Measurements from ENCODE around the gene PLCB3. TPM values are rescaled to one million over a fixed set of nuclear protein-coding genes. Genes with fewer than 3 reads are reported as not detected.

PLCB3 gene
- total RNA-seq, 1 experiment from 2014 or later = 41.2 TPM

GRCh38 chr11:64297699-64298358, 46.5 kb downstream of the PLCB3 start:
- Histone ChIP-seq H3K4me3 (ENCODE audit: low read depth in 2 of 2, low read length in 2 of 2) (no peak overlapping the region), H3K4me1 (ENCODE audit: control insufficient read depth, insufficient read depth, low read length) (peaks cover 5% of the 10 kb centered on the region), H3K27me3 (ENCODE audit: control insufficient read depth, insufficient read depth, low read length) (no peaks in the 10 kb centered on the region; the same call in 1 of the 2 replicates), H3K27ac (ENCODE audit: low read length) (no peak overlapping the region), H3K36me3 (ENCODE audit: control insufficient read depth, insufficient read depth, low read length) (no peaks in the 10 kb centered on the region), H3K9me3 (ENCODE audit: control insufficient read depth, insufficient read depth, low read depth, low read length) (no peaks in the 10 kb centered on the region)
- DNase-seq (ENCODE audit: low read depth, low spot score) (no peak), ATAC-seq (no peak)
- ChIA-PET POLR2A (no interaction called here), CTCF (no interaction called here)
- BruUV-seq (replicated peaks) = no TSS peak
- intact Hi-C loops (cut with micrococcal nuclease; ENCODE audit: unreplicated experiment) (no loop called here), in situ Hi-C loops (cut with HindIII; ENCODE audit: low pct_unique_long_range_greater_than_20kb, low sequenced_read_pairs) (no loop called here)
- TF ChIP-seq SIN3A (IDR thresholded peaks at IDR 0.05; ENCODE audit: borderline replicate concordance, insufficient read depth, low read depth, low read length) (no peak), TCF7L2 (IDR thresholded peaks at IDR 0.05; ENCODE audit: low read depth, low read length) (no peak), REST (IDR thresholded peaks at IDR 0.05; ENCODE audit: insufficient read depth in 1 of 2, low read depth in 2 of 2, low read length in 1 of 2) (no peak), CTCF (IDR thresholded peaks at IDR 0.05) (no peak), POLR2AphosphoS5 (IDR thresholded peaks at IDR 0.05; ENCODE audit: low read depth, low read length) (no peak)

DNA sequence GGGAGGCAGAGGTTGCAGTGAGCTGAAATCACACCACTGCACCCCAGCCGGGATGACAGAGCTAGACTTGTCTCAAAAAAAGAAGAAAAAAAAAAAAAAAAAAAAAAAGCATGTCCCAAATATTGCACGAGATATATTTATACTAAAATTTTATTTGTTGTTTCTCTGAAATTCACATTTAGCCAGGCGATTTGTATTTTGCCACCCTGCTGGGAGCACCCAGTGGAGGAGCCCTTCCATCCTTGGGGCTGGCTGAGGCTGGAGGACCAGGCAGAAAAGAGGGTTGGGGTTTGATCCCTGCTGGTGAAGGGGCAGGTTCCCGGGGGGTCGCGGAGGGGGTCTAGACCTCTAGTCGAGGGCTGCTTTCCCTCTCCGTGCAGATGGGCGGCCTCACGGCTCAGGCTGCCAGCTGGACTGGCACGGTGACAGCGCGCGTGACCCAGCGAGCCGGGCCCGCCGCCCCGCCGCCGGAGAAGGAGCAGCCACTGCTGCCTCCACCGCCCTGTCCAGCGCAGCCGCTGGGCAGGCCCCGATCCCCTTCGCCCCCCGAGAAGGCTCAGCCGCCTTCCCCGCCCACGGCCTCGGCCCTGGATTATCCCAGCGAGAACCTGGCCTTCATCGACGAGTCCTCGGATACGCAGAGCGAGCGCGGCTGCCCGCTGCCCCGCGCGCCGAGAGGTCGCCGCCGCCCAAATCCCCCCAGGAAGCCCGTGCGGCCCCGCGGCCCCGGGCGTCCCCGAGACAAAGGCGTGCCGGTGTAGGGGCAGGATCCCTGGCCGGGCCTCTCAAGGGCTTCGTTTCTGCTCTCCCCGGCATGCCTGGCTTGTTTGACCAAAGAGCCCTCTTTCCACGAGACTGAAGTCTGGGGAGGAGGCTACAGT, 47.9 kb downstream of the PLCB3 start:
- no peak for ATAC-seq

More for the DNA sequence above, 47.9 kb downstream of the PLCB3 start:
- POLR2A ChIA-PET = interaction anchor here (0.6 kb wide), 1 partner anchor 95 kb away, joined by 9 read pairs; no protein-coding TSS in a partner anchor
- TF ChIP-seq SIN3A (IDR thresholded peaks at IDR 0.05; ENCODE audit: borderline replicate concordance, insufficient read depth, low read depth, low read length) (no peak), TCF7L2 (IDR thresholded peaks at IDR 0.05; ENCODE audit: low read depth, low read length) (no peak), REST (IDR thresholded peaks at IDR 0.05; ENCODE audit: insufficient read depth in 1 of 2, low read depth in 2 of 2, low read length in 1 of 2) (no peak), CTCF (IDR thresholded peaks at IDR 0.05) (no peak), POLR2AphosphoS5 (IDR thresholded peaks at IDR 0.05; ENCODE audit: low read depth, low read length) (no peak)
- in situ Hi-C loops (cut with HindIII; ENCODE audit: low pct_unique_long_range_greater_than_20kb, low sequenced_read_pairs) (no loop called here), intact Hi-C loops (cut with micrococcal nuclease; ENCODE audit: unreplicated experiment) (no loop called here)
- no peak for DNase-seq (ENCODE audit: low read depth, low spot score)
- H3K27ac ChIP-seq (ENCODE audit: low read length) = no peak overlapping the region
- CTCF ChIA-PET = no interaction called here
- H3K36me3 ChIP-seq (ENCODE audit: control insufficient read depth, insufficient read depth, low read length) = no peaks in the 10 kb centered on the region
- H3K27me3 ChIP-seq (ENCODE audit: control insufficient read depth, insufficient read depth, low read length) = no peaks in the 10 kb centered on the region; the same call in 1 of the 2 replicates
- H3K4me3 ChIP-seq (ENCODE audit: low read depth in 2 of 2, low read length in 2 of 2) = no peak overlapping the region
- no peaks in the 10 kb centered on the region for H3K9me3 ChIP-seq (ENCODE audit: control insufficient read depth, insufficient read depth, low read depth, low read length)
- BruUV-seq (replicated peaks) = no TSS peak
- peaks cover 10% of the 10 kb centered on the region for H3K4me1 ChIP-seq (ENCODE audit: control insufficient read depth, insufficient read depth, low read length)

Data from Panc1 (cell line).